ENCODE results near the gene FXYD2. TPM values are rescaled to one million over a fixed set of nuclear protein-coding genes. Genes with fewer than 3 reads are reported as not detected.

Gene FXYD2
- total RNA-seq, 4 donors from 2014 or later = not detected

Other genes with a start within 250 kb of the FXYD2 start
- gene DSCAML1, start 27.5 kb downstream of the FXYD2 start, total RNA-seq = under 1 TPM in 3 of 4 donors, not detected in 1; 0.11 to 0.24 (median 0.21) TPM
- 10 to 100 TPM in 2 of 4 donors, 1 to 10 TPM in 2; 4.8 to 15.9 (median 9.5) TPM for gene FXYD6, start 51.9 kb upstream of the FXYD2 start, total RNA-seq
- gene TMPRSS13, start 104.7 kb upstream of the FXYD2 start, total RNA-seq = 10 to 100 TPM; 24.7 to 92.0 (median 73.1) TPM
- gene IL10RA, start 161.7 kb upstream of the FXYD2 start, total RNA-seq = 1 to 10 TPM; 2.9 to 7.2 (median 4.4) TPM

Data from suprapubic skin (tissue), 4 donors.